Brain microvascular endothelial cell (primary cell): ENCODE measurements around the gene CCDC13.

ENCODE experiments used
- DNase-seq: peaks from one replicate; pipeline ENCODE4 v3.0.0-alpha.2; 2020
- H3K27ac ChIP-seq: fragments of 250-450 bp; sonication (Bioruptor Pico); 2 replicates; pipeline ENCODE4 v1.5.1; 2020; ENCODE audit warnings: mild to moderate bottlenecking, moderate library complexity
- H3K27me3 ChIP-seq: fragments of 250-450 bp; sonication (Bioruptor Pico); replicated peaks from 2 replicates; pipeline ENCODE4 v1.5.1; 2020; ENCODE audit warnings: mild to moderate bottlenecking
- H3K36me3 ChIP-seq: fragments of 250-450 bp; sonication (Bioruptor Pico); replicated peaks from 2 replicates; pipeline ENCODE4 v1.5.1; 2020; ENCODE audit warnings: mild to moderate bottlenecking
- H3K4me3 ChIP-seq: 2 replicates; pipeline ENCODE4 v1.5.1; 2011; ENCODE audit warnings: low read depth, mild to moderate bottlenecking, control low read depth, low read length, moderate library complexity
- in situ Hi-C: cut with HindIII; loops from 2 replicates; pipeline ENCODE4 v1.10.0; 2017; ENCODE audit warnings: low sequenced_read_pairs, low pct_ligation_motif_present
- TF ChIP-seq, protein P1 (sequence below): IDR thresholded peaks from 2 replicates; pipeline ENCODE4 v1.5.1; 2011; ENCODE audit warnings: low read depth, mild to moderate bottlenecking, moderate library complexity, low read length, control low read depth, inconsistent platforms; ENCODE audit errors: missing control alignments

Gene CCDC13

GRCh38 chr3:42755681-42756578, 17.1 kb downstream of the CCDC13 start:
- H3K27me3 ChIP-seq: peaks cover 4% of the 10 kb centered on the region
- DNase-seq: peak; percentile 22
- H3K36me3 ChIP-seq: no peaks in the 10 kb centered on the region
- in situ Hi-C loops: no loop called here
- H3K4me3 ChIP-seq: no peak overlapping the region
- H3K27ac ChIP-seq: no peak overlapping the region
- TF ChIP-seq, protein P1, sequence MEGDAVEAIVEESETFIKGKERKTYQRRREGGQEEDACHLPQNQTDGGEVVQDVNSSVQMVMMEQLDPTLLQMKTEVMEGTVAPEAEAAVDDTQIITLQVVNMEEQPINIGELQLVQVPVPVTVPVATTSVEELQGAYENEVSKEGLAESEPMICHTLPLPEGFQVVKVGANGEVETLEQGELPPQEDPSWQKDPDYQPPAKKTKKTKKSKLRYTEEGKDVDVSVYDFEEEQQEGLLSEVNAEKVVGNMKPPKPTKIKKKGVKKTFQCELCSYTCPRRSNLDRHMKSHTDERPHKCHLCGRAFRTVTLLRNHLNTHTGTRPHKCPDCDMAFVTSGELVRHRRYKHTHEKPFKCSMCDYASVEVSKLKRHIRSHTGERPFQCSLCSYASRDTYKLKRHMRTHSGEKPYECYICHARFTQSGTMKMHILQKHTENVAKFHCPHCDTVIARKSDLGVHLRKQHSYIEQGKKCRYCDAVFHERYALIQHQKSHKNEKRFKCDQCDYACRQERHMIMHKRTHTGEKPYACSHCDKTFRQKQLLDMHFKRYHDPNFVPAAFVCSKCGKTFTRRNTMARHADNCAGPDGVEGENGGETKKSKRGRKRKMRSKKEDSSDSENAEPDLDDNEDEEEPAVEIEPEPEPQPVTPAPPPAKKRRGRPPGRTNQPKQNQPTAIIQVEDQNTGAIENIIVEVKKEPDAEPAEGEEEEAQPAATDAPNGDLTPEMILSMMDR: peak; percentile 81

DNA sequence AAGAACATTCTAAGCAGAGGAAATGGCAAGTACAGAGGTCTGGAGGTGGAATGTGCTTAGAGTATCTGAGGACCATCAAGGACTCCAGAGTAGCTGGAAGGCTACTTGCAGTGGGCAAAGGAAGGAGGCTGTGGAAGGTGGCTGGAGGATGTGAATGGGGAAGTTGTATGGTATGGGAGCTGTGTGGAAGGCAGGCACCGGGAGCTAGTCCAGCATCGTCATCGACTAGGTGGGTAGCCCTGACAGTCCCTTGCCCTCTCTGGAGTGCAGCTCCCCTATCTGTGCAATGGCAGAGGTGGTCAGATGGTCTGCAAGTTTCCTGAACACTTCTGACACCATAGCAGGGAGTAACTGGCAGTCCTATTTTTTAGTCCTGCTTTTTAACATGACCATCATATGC, 19.3 kb downstream of the CCDC13 start:
- no peak for DNase-seq
- H3K4me3 ChIP-seq: no peak overlapping the region
- TF ChIP-seq, protein P1: no peak
- no peak overlapping the region for H3K27ac ChIP-seq
- in situ Hi-C loops: no loop called here
- H3K27me3 ChIP-seq: peaks cover 4% of the 10 kb centered on the region
- no peaks in the 10 kb centered on the region for H3K36me3 ChIP-seq

- no peak overlapping the region for H3K4me3 ChIP-seq
- DNase-seq: no peak
- in situ Hi-C loops: no loop called here
- H3K27me3 ChIP-seq: peaks cover 1% of the 10 kb centered on the region
- H3K36me3 ChIP-seq: no peaks in the 10 kb centered on the region
- TF ChIP-seq, protein P1: no peak
- no peak overlapping the region for H3K27ac ChIP-seq
Measured at GRCh38 chr3:42752961-42753360, 20.1 kb downstream of the CCDC13 start.

- H3K27me3 ChIP-seq: no peaks in the 10 kb centered on the region
- H3K27ac ChIP-seq: no peak overlapping the region
- DNase-seq: no peak
- TF ChIP-seq, protein P1: no peak
- no peak overlapping the region for H3K4me3 ChIP-seq
- in situ Hi-C loops: no loop called here
- H3K36me3 ChIP-seq: no peaks in the 10 kb centered on the region
Measured at GRCh38 chr3:42752441-42752840, 20.6 kb downstream of the CCDC13 start.

- H3K36me3 ChIP-seq: no peaks in the 10 kb centered on the region
- in situ Hi-C loops: no loop called here
- TF ChIP-seq, protein P1: no peak
- no peak overlapping the region for H3K4me3 ChIP-seq
- no peak overlapping the region for H3K27ac ChIP-seq
- no peaks in the 10 kb centered on the region for H3K27me3 ChIP-seq
- DNase-seq: no peak
Measured at GRCh38 chr3:42751609-42752008, 21.4 kb downstream of the CCDC13 start.
